Measurements from ENCODE around the gene SUPT6H. TPM values are rescaled to one million over a fixed set of nuclear protein-coding genes. Genes with fewer than 3 reads are reported as not detected.

The SUPT6H gene
- total RNA-seq, 1 donor from 2014 or later, result 62.4 TPM

- DNase-seq, result peak; percentile 65
- no peak for ATAC-seq
- Histone ChIP-seq H3K4me3 (no peak overlapping the region), H3K36me3 (peaks cover 25% of the 10 kb centered on the region), H3K27ac (peak overlapping the region; percentile 36), H3K27me3 (no peaks in the 10 kb centered on the region), H3K9me3 (no peaks in the 10 kb centered on the region), H3K4me1 (peaks cover 49% of the 10 kb centered on the region)
- intact Hi-C loops (cut with DNase I), result no loop called here
- no peak for TF ChIP-seq CTCF (IDR thresholded peaks at IDR 0.05)
These were observed 87.6 kb downstream of the SUPT6H start for GRCh38 chr17:28749516-28750177.

- Histone ChIP-seq H3K27ac (no peak overlapping the region), H3K4me3 (no peak overlapping the region), H3K4me1 (peaks cover 49% of the 10 kb centered on the region), H3K9me3 (no peaks in the 10 kb centered on the region), H3K36me3 (peaks cover 25% of the 10 kb centered on the region), H3K27me3 (no peaks in the 10 kb centered on the region)
- peak; percentile 95 for DNase-seq
- ATAC-seq, result peak; percentile 82
- TF ChIP-seq CTCF (IDR thresholded peaks at IDR 0.05), result peak; percentile 100
- intact Hi-C loops (cut with DNase I), result no loop called here
These were observed 88.4 kb downstream of the SUPT6H start for GRCh38 chr17:28750178-28751047.

GRCh38 chr17:28751600-28752366 is 89.8 kb downstream of the SUPT6H start:
- Histone ChIP-seq H3K36me3 (peaks cover 25% of the 10 kb centered on the region), H3K4me3 (no peak overlapping the region), H3K27me3 (no peaks in the 10 kb centered on the region), H3K4me1 (peaks cover 38% of the 10 kb centered on the region), H3K9me3 (no peaks in the 10 kb centered on the region), H3K27ac (no peak overlapping the region)
- intact Hi-C loops (cut with DNase I), result no loop called here
- no peak for TF ChIP-seq CTCF (IDR thresholded peaks at IDR 0.05)
- ATAC-seq, result no peak
- DNase-seq, result no peak

Other genes with a start within 250 kb of the SUPT6H start
- gene SLC13A2, start 188.6 kb upstream of the SUPT6H start, total RNA-seq, result 0.87 TPM
- gene FOXN1, start 155.9 kb upstream of the SUPT6H start, total RNA-seq, result 0.35 TPM
- gene UNC119, start 109.6 kb upstream of the SUPT6H start, total RNA-seq, result 22.7 TPM
- 43.0 TPM for gene PIGS, start 90.7 kb upstream of the SUPT6H start, total RNA-seq
- gene ALDOC, start 85.3 kb upstream of the SUPT6H start, total RNA-seq, result 10.5 TPM
- 3.2 TPM for gene SPAG5, start 63.2 kb upstream of the SUPT6H start, total RNA-seq
- gene RSKR, start 48.0 kb upstream of the SUPT6H start, total RNA-seq, result 12.3 TPM
- 145 TPM for gene BLTP2, start 17.0 kb upstream of the SUPT6H start, total RNA-seq
- 52.8 TPM for gene SDF2, start 299 bp upstream of the SUPT6H start, total RNA-seq
- 3.3 TPM for gene PROCA1, start 49.7 kb downstream of the SUPT6H start, total RNA-seq
- 63.5 TPM for gene RAB34, start 55.7 kb downstream of the SUPT6H start, total RNA-seq
- 1,221 TPM for gene RPL23A, start 57.8 kb downstream of the SUPT6H start, total RNA-seq
- gene TLCD1, start 64.0 kb downstream of the SUPT6H start, total RNA-seq, result 16.2 TPM
- gene NEK8, start 66.6 kb downstream of the SUPT6H start, total RNA-seq, result 8.4 TPM
- gene TRAF4, start 81.8 kb downstream of the SUPT6H start, total RNA-seq, result 65.9 TPM
- 22.2 TPM for gene FAM222B, start 180.6 kb downstream of the SUPT6H start, total RNA-seq
- 24.4 TPM for gene ERAL1, start 192.8 kb downstream of the SUPT6H start, total RNA-seq
- 157 TPM for gene FLOT2, start 235.5 kb downstream of the SUPT6H start, total RNA-seq
- 12.8 TPM for gene DHRS13, start 240.9 kb downstream of the SUPT6H start, total RNA-seq

All from upper lobe of right lung (tissue), 1 donor.